GM23338 (cell line): ENCODE results near the gene AKAP9. TPM values are rescaled to one million over a fixed set of nuclear protein-coding genes. Genes with fewer than 3 reads are reported as not detected.

ENCODE experiments used
- ATAC-seq: fragments of 200-7000 bp; cut with Tn5 transposase; 3 replicates; pipeline ENCODE4 v1.9.1; 2020
- DNase-seq: peaks from one replicate; pipeline ENCODE4 v3.0.0-alpha.2; 2015; ENCODE audit warnings: low spot score
- H2AFZ ChIP-seq: fragments of 200-600 bp; sonication (generic); 2 replicates; pipeline ENCODE4 v1.8.0; 2016; ENCODE audit warnings: antibody characterized with exemption, mild to moderate bottlenecking, moderate library complexity
- H3F3A ChIP-seq: fragments of 200-600 bp; sonication (generic); replicated peaks from 2 replicates; pipeline ENCODE4 v1.8.0; 2017; ENCODE audit warnings: antibody characterized with exemption, mixed run types, low read depth
- H3K27ac ChIP-seq: fragments of 200-600 bp; sonication (generic); 2 replicates; pipeline ENCODE4 v1.6.1; 2016; ENCODE audit warnings: low read depth
- H3K27me3 ChIP-seq: fragments of 200-600 bp; sonication (generic); 2 replicates; pipeline ENCODE4 v1.8.0; 2016; ENCODE audit warnings: mild to moderate bottlenecking, mixed run types, moderate library complexity; ENCODE audit not compliant: insufficient read depth
- H3K36me3 ChIP-seq: fragments of 200-600 bp; sonication (generic); 2 replicates; pipeline ENCODE4 v1.8.0; 2016; ENCODE audit warnings: mild to moderate bottlenecking; ENCODE audit not compliant: insufficient read depth
- H3K4me1 ChIP-seq: fragments of 200-600 bp; sonication (generic); 2 replicates; pipeline ENCODE4 v1.8.0; 2016; ENCODE audit warnings: mild to moderate bottlenecking, moderate library complexity; ENCODE audit not compliant: insufficient read depth
- H3K4me2 ChIP-seq: fragments of 200-600 bp; sonication (generic); 2 replicates; pipeline ENCODE4 v1.7.1; 2017; ENCODE audit warnings: mixed run types
- H3K4me3 ChIP-seq: fragments of 200-600 bp; sonication (generic); 2 replicates; pipeline ENCODE4 v1.6.1; 2016; ENCODE audit warnings: mixed run types
- H3K79me2 ChIP-seq: fragments of 200-600 bp; sonication (generic); replicated peaks from 2 replicates; pipeline ENCODE4 v1.8.0; 2017; ENCODE audit warnings: mild to moderate bottlenecking; ENCODE audit not compliant: insufficient read depth
- H3K9me2 ChIP-seq: fragments of 200-600 bp; sonication (generic); 2 replicates; pipeline ENCODE4 v1.8.0; 2017; ENCODE audit not compliant: insufficient read depth
- H4K20me1 ChIP-seq: fragments of 200-600 bp; sonication (generic); replicated peaks from 2 replicates; pipeline ENCODE4 v1.8.0; 2017; ENCODE audit warnings: mild to moderate bottlenecking; ENCODE audit not compliant: insufficient read depth
- H3K27ac Mint-ChIP-seq: 2 replicates; pipeline ENCODE4 v1.8.0; 2020; ENCODE audit warnings: inconsistent platforms, mild to moderate bottlenecking, moderate library complexity, mixed read lengths
- H3K27me3 Mint-ChIP-seq: 3 replicates; pipeline ENCODE4 v1.8.0; 2022; ENCODE audit warnings: low read depth, mild to moderate bottlenecking, moderate library complexity, mixed read lengths, inconsistent platforms; ENCODE audit not compliant: insufficient read depth, poor library complexity
- H3K36me3 Mint-ChIP-seq: 3 replicates; pipeline ENCODE4 v1.8.0; 2021; ENCODE audit warnings: low read depth, mild to moderate bottlenecking, inconsistent platforms, moderate library complexity, mixed read lengths
- H3K4me1 Mint-ChIP-seq: 3 replicates; pipeline ENCODE4 v1.8.0; 2020; ENCODE audit warnings: mild to moderate bottlenecking, inconsistent platforms, mixed read lengths
- H3K4me3 Mint-ChIP-seq: 3 replicates; pipeline ENCODE4 v1.8.0; 2021; ENCODE audit warnings: moderate library complexity, mild to moderate bottlenecking, inconsistent platforms, mixed read lengths
- H3K9me3 Mint-ChIP-seq: 3 replicates; pipeline ENCODE4 v1.8.0; 2020; ENCODE audit warnings: moderate library complexity, mild to moderate bottlenecking, inconsistent platforms, mixed read lengths
- ETS1 ChIP-seq: IDR thresholded peaks from 2 replicates; pipeline ENCODE4 v1.6.1; 2016; ENCODE audit warnings: antibody characterized with exemption
- JUNB ChIP-seq: IDR thresholded peaks from one replicate; pipeline ENCODE4 v1.6.1; 2016; ENCODE audit warnings: antibody characterized with exemption; ENCODE audit not compliant: unreplicated experiment
- POLR2AphosphoS5 ChIP-seq: IDR thresholded peaks from 2 replicates; pipeline ENCODE4 v1.6.1; 2016; ENCODE audit warnings: antibody characterized with exemption, low read depth
- STAT1 ChIP-seq: IDR thresholded peaks from one replicate; pipeline ENCODE4 v1.6.1; 2016; ENCODE audit warnings: antibody characterized with exemption; ENCODE audit not compliant: unreplicated experiment
- ZNF114 ChIP-seq: fragments of 250-450 bp; sonication (Bioruptor Pico); IDR thresholded peaks from 2 replicates; pipeline ENCODE4 v1.5.0; 2020; ENCODE audit warnings: mild to moderate bottlenecking, moderate library complexity
- polyA plus RNA-seq: library from polyadenylated mRNA; unstranded; fragments of >200 nt; fragmentation: Nextera tagmentation; extraction: Ambion mirVana; gene quantifications from 2 replicates; pipeline ENCODE4 v1.2.1, GENCODE V29; 2016
- total RNA-seq: library from RNA; depleted of rRNA; stranded (reverse); fragments of >200 nt; shearing (Covaris generic); gene quantifications from 2 replicates; pipeline ENCODE4 v1.2.3, GENCODE V29; 2014
- TF ChIP-seq, protein P1 (sequence below), 2 experiments: fragments of 200-600 bp in 1 of 2; sonication (generic) in 1 of 2; conservative IDR thresholded peaks; 2 replicates each; pipeline versions ENCODE4 v1.5.1 to v1.6.1; 2016 to 2017; ENCODE audit warnings: antibody characterized with exemption in 2 of 2, low read depth in 2 of 2, mild to moderate bottlenecking in 2 of 2, moderate library complexity in 1 of 2
- TF ChIP-seq, protein P2 (sequence below): fragments of 250-450 bp; sonication (Bioruptor Pico); IDR thresholded peaks from 2 replicates; pipeline ENCODE4 v1.5.0; 2020; ENCODE audit warnings: mild to moderate bottlenecking, moderate library complexity

The AKAP9 gene
- total and polyA plus RNA-seq, 2 experiments from 2014 or later = 33.5 to 67.4 TPM

GRCh38 chr7:91947948-91948347, 7.3 kb downstream of the AKAP9 start:
- H3K79me2 ChIP-seq = peaks cover 97% of the 10 kb centered on the region
- Mint-ChIP-seq H3K27me3 (no peaks in the 10 kb centered on the region), H3K27ac (no peak overlapping the region), H3K4me1 (peaks cover 6% of the 10 kb centered on the region; the same call in 2 of the 3 replicates), H3K4me3 (no peak overlapping the region), H3K36me3 (0 out of 3 replicates have a peak, but pooled peaks cover 3% of the 10 kb centered on the region), H3K9me3 (no peaks in the 10 kb centered on the region)
- no peak overlapping the region for H2AFZ ChIP-seq
- no peaks in the 10 kb centered on the region for H3K27me3 ChIP-seq
- ATAC-seq (no peak), DNase-seq (no peak)
- no peaks in the 10 kb centered on the region for H3K9me2 ChIP-seq
- H3K4me1 ChIP-seq = no peaks in the 10 kb centered on the region
- H3K27ac ChIP-seq = no peak overlapping the region
- H3K4me2 ChIP-seq = no peak overlapping the region
- H3F3A ChIP-seq = no peaks in the 10 kb centered on the region
- H3K4me3 ChIP-seq = no peak overlapping the region
- peaks cover 12% of the 10 kb centered on the region; the same call in 1 of the 2 replicates for H4K20me1 ChIP-seq
- TF ChIP-seq STAT1 (no peak), ETS1 (no peak)
- H3K36me3 ChIP-seq = no peaks in the 10 kb centered on the region

- DNase-seq (no peak), ATAC-seq (no peak)
- Histone ChIP-seq H3K4me2 (no peak overlapping the region), H3K9me2 (no peaks in the 10 kb centered on the region), H3K4me3 (no peak overlapping the region), H2AFZ (no peak overlapping the region), H3F3A (no peaks in the 10 kb centered on the region), H4K20me1 (peaks cover 6% of the 10 kb centered on the region; the same call in 1 of the 2 replicates), H3K36me3 (no peaks in the 10 kb centered on the region), H3K27ac (no peak overlapping the region), H3K79me2 (peaks cover 89% of the 10 kb centered on the region), H3K27me3 (no peaks in the 10 kb centered on the region), H3K4me1 (no peaks in the 10 kb centered on the region)
- peaks cover 6% of the 10 kb centered on the region; the same call in 2 of the 3 replicates for H3K4me1 Mint-ChIP-seq
- 0 out of 3 replicates have a peak, but pooled peaks cover 3% of the 10 kb centered on the region for H3K36me3 Mint-ChIP-seq
- no peak overlapping the region; the same call in 1 of the 2 replicates for H3K27ac Mint-ChIP-seq
- no peak for TF ChIP-seq ZNF114 (CRISPR knock-in tag)
- no peak for TF ChIP-seq JUNB
- TF ChIP-seq, protein P1, sequence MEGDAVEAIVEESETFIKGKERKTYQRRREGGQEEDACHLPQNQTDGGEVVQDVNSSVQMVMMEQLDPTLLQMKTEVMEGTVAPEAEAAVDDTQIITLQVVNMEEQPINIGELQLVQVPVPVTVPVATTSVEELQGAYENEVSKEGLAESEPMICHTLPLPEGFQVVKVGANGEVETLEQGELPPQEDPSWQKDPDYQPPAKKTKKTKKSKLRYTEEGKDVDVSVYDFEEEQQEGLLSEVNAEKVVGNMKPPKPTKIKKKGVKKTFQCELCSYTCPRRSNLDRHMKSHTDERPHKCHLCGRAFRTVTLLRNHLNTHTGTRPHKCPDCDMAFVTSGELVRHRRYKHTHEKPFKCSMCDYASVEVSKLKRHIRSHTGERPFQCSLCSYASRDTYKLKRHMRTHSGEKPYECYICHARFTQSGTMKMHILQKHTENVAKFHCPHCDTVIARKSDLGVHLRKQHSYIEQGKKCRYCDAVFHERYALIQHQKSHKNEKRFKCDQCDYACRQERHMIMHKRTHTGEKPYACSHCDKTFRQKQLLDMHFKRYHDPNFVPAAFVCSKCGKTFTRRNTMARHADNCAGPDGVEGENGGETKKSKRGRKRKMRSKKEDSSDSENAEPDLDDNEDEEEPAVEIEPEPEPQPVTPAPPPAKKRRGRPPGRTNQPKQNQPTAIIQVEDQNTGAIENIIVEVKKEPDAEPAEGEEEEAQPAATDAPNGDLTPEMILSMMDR (conservative IDR thresholded peaks at IDR 0.05; ENCODE audit: low read depth in 2 of 2) = no peak
- no peak for TF ChIP-seq POLR2AphosphoS5
- no peak for TF ChIP-seq ETS1
- TF ChIP-seq, protein P2, sequence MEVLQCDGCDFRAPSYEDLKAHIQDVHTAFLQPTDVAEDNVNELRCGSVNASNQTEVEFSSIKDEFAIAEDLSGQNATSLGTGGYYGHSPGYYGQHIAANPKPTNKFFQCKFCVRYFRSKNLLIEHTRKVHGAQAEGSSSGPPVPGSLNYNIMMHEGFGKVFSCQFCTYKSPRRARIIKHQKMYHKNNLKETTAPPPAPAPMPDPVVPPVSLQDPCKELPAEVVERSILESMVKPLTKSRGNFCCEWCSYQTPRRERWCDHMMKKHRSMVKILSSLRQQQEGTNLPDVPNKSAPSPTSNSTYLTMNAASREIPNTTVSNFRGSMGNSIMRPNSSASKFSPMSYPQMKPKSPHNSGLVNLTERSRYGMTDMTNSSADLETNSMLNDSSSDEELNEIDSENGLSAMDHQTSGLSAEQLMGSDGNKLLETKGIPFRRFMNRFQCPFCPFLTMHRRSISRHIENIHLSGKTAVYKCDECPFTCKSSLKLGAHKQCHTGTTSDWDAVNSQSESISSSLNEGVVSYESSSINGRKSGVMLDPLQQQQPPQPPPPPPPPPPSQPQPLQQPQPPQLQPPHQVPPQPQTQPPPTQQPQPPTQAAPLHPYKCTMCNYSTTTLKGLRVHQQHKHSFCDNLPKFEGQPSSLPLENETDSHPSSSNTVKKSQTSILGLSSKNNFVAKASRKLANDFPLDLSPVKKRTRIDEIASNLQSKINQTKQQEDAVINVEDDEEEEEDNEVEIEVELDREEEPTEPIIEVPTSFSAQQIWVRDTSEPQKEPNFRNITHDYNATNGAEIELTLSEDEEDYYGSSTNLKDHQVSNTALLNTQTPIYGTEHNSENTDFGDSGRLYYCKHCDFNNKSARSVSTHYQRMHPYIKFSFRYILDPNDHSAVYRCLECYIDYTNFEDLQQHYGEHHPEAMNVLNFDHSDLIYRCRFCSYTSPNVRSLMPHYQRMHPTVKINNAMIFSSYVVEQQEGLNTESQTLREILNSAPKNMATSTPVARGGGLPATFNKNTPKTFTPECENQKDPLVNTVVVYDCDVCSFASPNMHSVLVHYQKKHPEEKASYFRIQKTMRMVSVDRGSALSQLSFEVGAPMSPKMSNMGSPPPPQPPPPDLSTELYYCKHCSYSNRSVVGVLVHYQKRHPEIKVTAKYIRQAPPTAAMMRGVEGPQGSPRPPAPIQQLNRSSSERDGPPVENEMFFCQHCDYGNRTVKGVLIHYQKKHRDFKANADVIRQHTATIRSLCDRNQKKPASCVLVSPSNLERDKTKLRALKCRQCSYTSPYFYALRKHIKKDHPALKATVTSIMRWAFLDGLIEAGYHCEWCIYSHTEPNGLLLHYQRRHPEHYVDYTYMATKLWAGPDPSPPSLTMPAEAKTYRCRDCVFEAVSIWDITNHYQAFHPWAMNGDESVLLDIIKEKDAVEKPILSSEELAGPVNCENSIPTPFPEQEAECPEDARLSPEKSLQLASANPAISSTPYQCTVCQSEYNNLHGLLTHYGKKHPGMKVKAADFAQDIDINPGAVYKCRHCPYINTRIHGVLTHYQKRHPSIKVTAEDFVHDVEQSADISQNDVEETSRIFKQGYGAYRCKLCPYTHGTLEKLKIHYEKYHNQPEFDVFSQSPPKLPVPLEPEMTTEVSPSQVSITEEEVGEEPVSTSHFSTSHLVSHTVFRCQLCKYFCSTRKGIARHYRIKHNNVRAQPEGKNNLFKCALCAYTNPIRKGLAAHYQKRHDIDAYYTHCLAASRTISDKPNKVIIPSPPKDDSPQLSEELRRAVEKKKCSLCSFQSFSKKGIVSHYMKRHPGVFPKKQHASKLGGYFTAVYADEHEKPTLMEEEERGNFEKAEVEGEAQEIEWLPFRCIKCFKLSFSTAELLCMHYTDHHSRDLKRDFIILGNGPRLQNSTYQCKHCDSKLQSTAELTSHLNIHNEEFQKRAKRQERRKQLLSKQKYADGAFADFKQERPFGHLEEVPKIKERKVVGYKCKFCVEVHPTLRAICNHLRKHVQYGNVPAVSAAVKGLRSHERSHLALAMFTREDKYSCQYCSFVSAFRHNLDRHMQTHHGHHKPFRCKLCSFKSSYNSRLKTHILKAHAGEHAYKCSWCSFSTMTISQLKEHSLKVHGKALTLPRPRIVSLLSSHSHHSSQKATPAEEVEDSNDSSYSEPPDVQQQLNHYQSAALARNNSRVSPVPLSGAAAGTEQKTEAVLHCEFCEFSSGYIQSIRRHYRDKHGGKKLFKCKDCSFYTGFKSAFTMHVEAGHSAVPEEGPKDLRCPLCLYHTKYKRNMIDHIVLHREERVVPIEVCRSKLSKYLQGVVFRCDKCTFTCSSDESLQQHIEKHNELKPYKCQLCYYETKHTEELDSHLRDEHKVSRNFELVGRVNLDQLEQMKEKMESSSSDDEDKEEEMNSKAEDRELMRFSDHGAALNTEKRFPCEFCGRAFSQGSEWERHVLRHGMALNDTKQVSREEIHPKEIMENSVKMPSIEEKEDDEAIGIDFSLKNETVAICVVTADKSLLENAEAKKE (CRISPR knock-in tag) = no peak
- H3K9me3 Mint-ChIP-seq = no peaks in the 10 kb centered on the region
- no peaks in the 10 kb centered on the region for H3K27me3 Mint-ChIP-seq
- no peak overlapping the region for H3K4me3 Mint-ChIP-seq
These were observed 8.8 kb downstream of the AKAP9 start for GRCh38 chr7:91949221-91950009.
